Psoas muscle (tissue), 8 donors: ENCODE results near the gene UXS1. TPM values are rescaled to one million over a fixed set of nuclear protein-coding genes. Genes with fewer than 3 reads are reported as not detected.

Source experiments
- ATAC-seq, 4 donors: fragments of 200-7000 bp; cut with Tn5 transposase; one replicate each; pipeline ENCODE4 v1.9.1; 2020; ENCODE audit warnings: moderate library complexity in 3 of 4, mild to moderate bottlenecking in 2 of 4
- DNase-seq, 2 donors: peaks; one replicate each; pipeline ENCODE4 v3.0.0-alpha.2; 2020
- H3K27ac ChIP-seq: fragments of 200-600 bp; one replicate; pipeline ENCODE4 v1.8.0; 2022
- H3K27me3 ChIP-seq, 3 donors: fragments of 200-600 bp in 1 of 3; one replicate each; pipeline versions ENCODE4 v1.6.1 to v1.8.0; 2013 to 2022; ENCODE audit warnings: low read length in 2 of 3, mild to moderate bottlenecking in 2 of 3, moderate library complexity in 1 of 3; ENCODE audit not compliant: insufficient read depth in 3 of 3
- H3K36me3 ChIP-seq, 2 donors: fragments of 200-600 bp in 1 of 2; one replicate each; pipeline versions ENCODE4 v1.6.1 to v1.8.0; 2013 to 2022; ENCODE audit warnings: low read depth in 1 of 2, mild to moderate bottlenecking in 1 of 2, moderate library complexity in 1 of 2; ENCODE audit not compliant: insufficient read depth in 1 of 2
- H3K4me1 ChIP-seq: fragments of 200-600 bp; one replicate; pipeline ENCODE4 v1.8.0; 2022
- H3K4me3 ChIP-seq: fragments of 200-600 bp; one replicate; pipeline ENCODE4 v1.8.0; 2022; ENCODE audit warnings: mild to moderate bottlenecking
- H3K9me3 ChIP-seq: fragments of 200-600 bp; one replicate; pipeline ENCODE4 v1.8.0; 2022
- WGBS, 3 donors: extraction: QIAGEN DNeasy Blood & Tissue Kit; methylation state at CpG; one replicate each; pipeline versions ENCODE4 v1.1.6 to v1.1.7; 2013; 5-methylcytosine and 5-hydroxymethylcytosine counted together
- intact Hi-C, 2 donors: fragments of 100-400 bp; cut with DNase I; formaldehyde crosslinking; loops; one replicate each; pipeline versions ENCODE4 v1.11.0 to v1.14.2; 2022
- polyA plus RNA-seq, 3 donors: library from polyadenylated mRNA; stranded (reverse); fragments of 200-250 nt; gene quantifications; one replicate each; pipeline ENCODE4 v1.2.3, GENCODE V29; 2013
- total RNA-seq, 4 donors: library from RNA; stranded (reverse); fragmentation: NEBNext Ultra II Directional in 2 of 4; extraction: Animal tissue kit (Norgen Biotek cat#: 25700) in 2 of 4; gene quantifications; one replicate each; pipeline versions ENCODE4 v1.2.1 to v1.2.4, GENCODE V29; 2021 to 2023
- TF ChIP-seq, protein P1 (sequence below): fragments of 200-600 bp; IDR thresholded peaks from one replicate; pipeline ENCODE4 v1.8.0; 2022; ENCODE audit warnings: antibody characterized with exemption
- donor health status: healthy with polysubstance abuse.
- donor health status: DM: no; HTN: no; CAD: no; lungs with moderate emphysema.
- donor health status: Bipolar disorder and iron deficiency.
- donor health status: healthy.
- donor health status: DM: yes; HTN: yes; CAD: no.
- donor health status: DM: no; HTN: no; CAD: no.
- donor health status: DM: no; HTN: no; CAD: no.
- donor health status: DM: yes; HTN: yes; CAD: no.

UXS1 gene
- total and polyA plus RNA-seq, 7 donors = 12.2 to 36.0 (median 22.5) TPM

- Histone ChIP-seq H3K27me3 (no peaks in the 10 kb centered on the region), H3K36me3 (peaks cover 0 to 25% of the 10 kb centered on the region in 2 donors), H3K4me1 (peaks cover 20% of the 10 kb centered on the region), H3K4me3 (no peak overlapping the region), H3K9me3 (no peaks in the 10 kb centered on the region), H3K27ac (peak overlapping the region; percentile 42)
- ATAC-seq = peak; percentile 85 to 97 (median 94)
- peak in 1 of 2 donors; percentile 69 for DNase-seq
- TF ChIP-seq, protein P1, sequence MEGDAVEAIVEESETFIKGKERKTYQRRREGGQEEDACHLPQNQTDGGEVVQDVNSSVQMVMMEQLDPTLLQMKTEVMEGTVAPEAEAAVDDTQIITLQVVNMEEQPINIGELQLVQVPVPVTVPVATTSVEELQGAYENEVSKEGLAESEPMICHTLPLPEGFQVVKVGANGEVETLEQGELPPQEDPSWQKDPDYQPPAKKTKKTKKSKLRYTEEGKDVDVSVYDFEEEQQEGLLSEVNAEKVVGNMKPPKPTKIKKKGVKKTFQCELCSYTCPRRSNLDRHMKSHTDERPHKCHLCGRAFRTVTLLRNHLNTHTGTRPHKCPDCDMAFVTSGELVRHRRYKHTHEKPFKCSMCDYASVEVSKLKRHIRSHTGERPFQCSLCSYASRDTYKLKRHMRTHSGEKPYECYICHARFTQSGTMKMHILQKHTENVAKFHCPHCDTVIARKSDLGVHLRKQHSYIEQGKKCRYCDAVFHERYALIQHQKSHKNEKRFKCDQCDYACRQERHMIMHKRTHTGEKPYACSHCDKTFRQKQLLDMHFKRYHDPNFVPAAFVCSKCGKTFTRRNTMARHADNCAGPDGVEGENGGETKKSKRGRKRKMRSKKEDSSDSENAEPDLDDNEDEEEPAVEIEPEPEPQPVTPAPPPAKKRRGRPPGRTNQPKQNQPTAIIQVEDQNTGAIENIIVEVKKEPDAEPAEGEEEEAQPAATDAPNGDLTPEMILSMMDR = peak; percentile 41
- 39 to 51% (median 42%) methylated on average over 14 of the region's 14 CpGs for WGBS, 3 donors
- intact Hi-C loops = loop anchor here in 1 of 2 donors (5.0 kb wide), 2 partner anchors 85 to 360 kb away; partner anchors contain the start of genes RGPD3 and UXS1
Observed at GRCh38 chr2:106107509-106108131, 86.5 kb downstream of the UXS1 start.

GRCh38 chr2:106106622-106107508 lies 87.2 kb downstream of the UXS1 start:
- ATAC-seq (no peak), DNase-seq (no peak)
- TF ChIP-seq, protein P1 = no peak
- WGBS, 3 donors = 73 to 81% (median 75%) methylated on average over 12 of the region's 12 CpGs
- Histone ChIP-seq H3K27ac (peak overlapping the region; percentile 42), H3K27me3 (no peaks in the 10 kb centered on the region), H3K4me3 (no peak overlapping the region), H3K36me3 (peaks cover 0 to 18% of the 10 kb centered on the region in 2 donors), H3K9me3 (no peaks in the 10 kb centered on the region), H3K4me1 (peaks cover 20% of the 10 kb centered on the region)
- intact Hi-C loops = loop anchor here in 1 of 2 donors (5.0 kb wide), 2 partner anchors 85 to 360 kb away; partner anchors contain the start of genes RGPD3 and UXS1

- Histone ChIP-seq H3K27me3 (no peaks in the 10 kb centered on the region), H3K4me1 (peaks cover 20% of the 10 kb centered on the region), H3K4me3 (no peak overlapping the region), H3K36me3 (peaks cover 0 to 11% of the 10 kb centered on the region in 2 donors), H3K9me3 (no peaks in the 10 kb centered on the region), H3K27ac (no peak overlapping the region)
- intact Hi-C loops = loop anchor here (2.0 to 5.0 kb wide), 3 partner anchors 87 to 477 kb away; partner anchors contain the start of genes RGPD3 (in 1 of the 2) and UXS1 (in 1 of the 2)
- TF ChIP-seq, protein P1 = no peak
- 82 to 89% (median 89%) methylated on average over 16 of the region's 16 CpGs for WGBS, 3 donors
- ATAC-seq (no peak), DNase-seq (no peak)
Observed at GRCh38 chr2:106105151-106105922, 88.8 kb downstream of the UXS1 start.

DNA sequence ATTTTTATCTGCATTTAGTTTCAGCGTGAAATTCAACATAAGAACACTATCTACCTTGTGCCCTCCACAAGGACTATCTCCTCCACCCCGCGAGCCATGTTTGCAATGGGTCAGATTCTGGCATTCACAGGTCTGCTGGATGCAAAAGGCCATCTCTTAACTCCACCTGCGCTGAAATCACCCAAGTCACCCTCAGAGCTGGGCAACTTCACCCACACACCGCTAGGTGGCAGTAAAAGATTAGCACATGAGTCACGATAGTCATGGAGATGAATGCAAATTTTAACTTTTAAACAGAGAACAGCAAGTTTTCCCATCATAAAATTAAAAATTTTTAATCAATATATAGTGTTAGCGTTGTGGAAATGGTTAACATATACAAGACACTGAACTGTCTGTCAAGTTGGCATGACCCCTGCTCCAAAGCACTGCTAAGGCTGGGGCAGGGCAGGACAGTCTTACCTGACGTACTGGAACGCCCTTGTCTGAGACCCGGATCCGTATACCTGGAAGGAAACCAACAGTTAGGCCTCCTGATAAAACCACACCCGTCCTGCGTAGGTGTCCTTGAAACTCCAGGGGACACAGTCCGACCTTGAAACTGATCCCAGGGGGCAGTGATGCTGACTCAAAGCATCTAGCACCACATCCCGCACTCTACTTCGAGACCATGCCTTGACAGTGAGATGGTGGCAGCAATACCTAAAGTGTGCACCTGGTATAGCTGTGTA lies 89.6 kb downstream of the UXS1 start:
- intact Hi-C loops = loop anchor here (1.0 to 5.0 kb wide), 6 partner anchors 88 to 478 kb away; partner anchors contain the start of genes RGPD3 (in 1 of the 2) and UXS1 (in 1 of the 2)
- Histone ChIP-seq H3K9me3 (no peaks in the 10 kb centered on the region), H3K36me3 (peaks cover 0 to 11% of the 10 kb centered on the region in 2 donors), H3K27me3 (no peaks in the 10 kb centered on the region), H3K27ac (no peak overlapping the region), H3K4me3 (no peak overlapping the region), H3K4me1 (peaks cover 20% of the 10 kb centered on the region)
- WGBS, 3 donors = 50 to 62% (median 59%) methylated on average over 16 of the region's 16 CpGs
- DNase-seq (no peak), ATAC-seq (peak; percentile 54 to 73 (median 56))
- TF ChIP-seq, protein P1 = peak; percentile 97
